Mammary epithelial cell (primary cell): Measurements from ENCODE around the gene DMGDH.

Experiments
- CTCF ChIP-seq, 2 donors: IDR thresholded peaks in 1 of 2; conservative IDR thresholded peaks in 1 of 2; 2 replicates each; pipeline ENCODE4 v1.5.1; 2011 to 2012; ENCODE audit warnings: inconsistent platforms in 2 of 2, low read length in 2 of 2, mild to moderate bottlenecking in 2 of 2, control low read depth in 1 of 2, low read depth in 1 of 2; ENCODE audit not compliant: insufficient read depth in 1 of 2; ENCODE audit errors: extremely low read depth in 1 of 2
- EZH2 ChIP-seq: IDR thresholded peaks from 2 replicates; pipeline ENCODE4 v1.6.1; 2012; ENCODE audit warnings: low read length, inconsistent platforms, borderline replicate concordance

DNA sequence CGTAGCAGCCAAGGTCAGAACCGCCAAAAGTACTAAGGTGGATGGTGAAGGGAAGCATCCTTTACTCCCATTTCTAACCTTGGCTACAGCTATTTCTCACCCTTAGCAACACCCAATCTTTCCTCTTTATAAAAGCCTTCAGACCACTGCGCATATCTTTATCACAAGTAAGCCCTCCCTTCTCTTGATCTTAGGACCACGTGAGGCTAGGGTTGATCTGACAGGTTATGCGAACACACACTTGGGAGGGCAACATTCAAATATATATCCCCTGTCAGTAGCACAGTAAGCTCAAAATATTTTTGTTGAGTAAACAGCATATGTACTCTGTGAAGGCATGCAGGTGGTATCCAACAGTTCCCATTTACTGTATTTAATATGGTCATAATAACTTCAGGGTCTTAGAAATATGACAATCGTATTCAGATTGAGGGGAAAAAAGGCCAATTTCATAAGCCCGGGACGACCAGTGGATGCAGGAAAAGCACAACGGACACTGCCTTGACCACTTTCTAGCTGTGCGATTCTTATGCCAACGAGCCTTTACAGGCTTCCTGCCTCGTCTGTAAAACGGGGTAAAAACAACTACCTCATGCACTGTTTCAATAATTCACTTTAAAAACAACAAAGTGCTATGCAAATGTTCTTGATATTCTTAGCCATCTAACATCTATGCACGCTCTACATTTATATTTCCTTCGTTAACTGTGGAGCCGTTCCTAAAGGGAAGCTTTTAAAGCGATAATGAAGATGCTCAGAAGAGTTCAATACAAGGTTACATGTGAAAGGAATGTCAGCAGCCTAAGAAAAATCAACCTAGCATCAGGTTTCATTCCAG lies 85.7 kb downstream of the DMGDH start:
- TF ChIP-seq CTCF (conservative IDR thresholded peaks at IDR 0.05 in 1 of 2, IDR thresholded peaks at IDR 0.05 in 1 of 2; ENCODE audit: extremely low read depth in 1 of 2, insufficient read depth in 1 of 2, low read depth in 1 of 2, low read length in 2 of 2) (no peak), EZH2 (no peak)
